Stomach smooth muscle (tissue), 2 donors: ENCODE data around the gene CXCL8.

ENCODE experiments used
- H3K27ac ChIP-seq: one replicate; pipeline ENCODE4 v1.7.0; 2013; ENCODE audit warnings: mild to moderate bottlenecking, low read length, inconsistent platforms
- H3K27me3 ChIP-seq, 2 donors: one replicate each; pipeline ENCODE4 v1.7.0; 2013; ENCODE audit warnings: low read length in 2 of 2; ENCODE audit not compliant: insufficient read depth in 2 of 2, control insufficient read depth in 1 of 2
- H3K36me3 ChIP-seq, 2 donors: one replicate each; pipeline ENCODE4 v1.7.0; 2013; ENCODE audit warnings: low read length in 2 of 2; ENCODE audit not compliant: control insufficient read depth in 2 of 2, insufficient read depth in 2 of 2
- H3K4me1 ChIP-seq: one replicate; pipeline ENCODE4 v1.7.0; 2013; ENCODE audit warnings: low read length; ENCODE audit not compliant: control insufficient read depth, insufficient read depth
- H3K4me3 ChIP-seq, 2 donors: one replicate each; pipeline ENCODE4 v1.7.0; 2013; ENCODE audit warnings: low read length in 2 of 2
- H3K9ac ChIP-seq, 2 donors: one replicate each; pipeline ENCODE4 v1.7.0; 2013; ENCODE audit warnings: low read length in 2 of 2, mild to moderate bottlenecking in 1 of 2
- H3K9me3 ChIP-seq, 2 donors: one replicate each; pipeline ENCODE4 v1.7.0; 2013; ENCODE audit warnings: low read length in 2 of 2; ENCODE audit not compliant: control insufficient read depth in 2 of 2
- donor health status: healthy.
- donor health status: Pancreatic carcinoma.

Gene CXCL8

GRCh38 chr4:73705056-73705432 is 35.3 kb upstream of the CXCL8 start:
- H3K4me3 ChIP-seq = no peak overlapping the region
- H3K4me1 ChIP-seq = no peaks in the 10 kb centered on the region
- no peak overlapping the region for H3K27ac ChIP-seq

GRCh38 chr4:73705721-73706120 is 34.6 kb upstream of the CXCL8 start:
- H3K27ac ChIP-seq = no peak overlapping the region
- no peaks in the 10 kb centered on the region for H3K36me3 ChIP-seq
- H3K4me3 ChIP-seq = no peak overlapping the region
- no peaks in the 10 kb centered on the region for H3K27me3 ChIP-seq
- H3K9me3 ChIP-seq = no peaks in the 10 kb centered on the region
- H3K9ac ChIP-seq = no peak overlapping the region
- H3K4me1 ChIP-seq = no peaks in the 10 kb centered on the region

More at GRCh38 chr4:73705056-73705432, 35.3 kb upstream of the CXCL8 start:
- Histone ChIP-seq H3K9ac (no peak overlapping the region), H3K27me3 (no peaks in the 10 kb centered on the region), H3K36me3 (no peaks in the 10 kb centered on the region), H3K9me3 (no peaks in the 10 kb centered on the region)

- Histone ChIP-seq H3K9me3 (no peaks in the 10 kb centered on the region), H3K9ac (no peak overlapping the region), H3K27ac (no peak overlapping the region), H3K4me1 (no peaks in the 10 kb centered on the region), H3K4me3 (no peak overlapping the region), H3K27me3 (no peaks in the 10 kb centered on the region), H3K36me3 (no peaks in the 10 kb centered on the region)
Observed at GRCh38 chr4:73706811-73707210, 33.6 kb upstream of the CXCL8 start.

GRCh38 chr4:73707269-73707875 is 33.0 kb upstream of the CXCL8 start:
- H3K9ac ChIP-seq = no peak overlapping the region
- no peak overlapping the region for H3K4me3 ChIP-seq
- H3K4me1 ChIP-seq = no peaks in the 10 kb centered on the region
- H3K36me3 ChIP-seq = no peaks in the 10 kb centered on the region
- H3K9me3 ChIP-seq = no peaks in the 10 kb centered on the region
- H3K27ac ChIP-seq = no peak overlapping the region
- no peaks in the 10 kb centered on the region for H3K27me3 ChIP-seq

GRCh38 chr4:73707918-73708577 is 32.3 kb upstream of the CXCL8 start:
- Histone ChIP-seq H3K9me3 (no peaks in the 10 kb centered on the region), H3K9ac (no peak overlapping the region), H3K4me3 (peak overlapping the region in 1 of 2 donors; percentile 9), H3K27me3 (no peaks in the 10 kb centered on the region), H3K27ac (no peak overlapping the region), H3K36me3 (no peaks in the 10 kb centered on the region), H3K4me1 (no peaks in the 10 kb centered on the region)

- no peak overlapping the region for H3K27ac ChIP-seq
Observed at GRCh38 chr4:73709451-73710033, 30.8 kb upstream of the CXCL8 start.

GRCh38 chr4:73710094-73710493 is 30.3 kb upstream of the CXCL8 start:
- Histone ChIP-seq H3K4me1 (no peaks in the 10 kb centered on the region), H3K27me3 (no peaks in the 10 kb centered on the region), H3K27ac (no peak overlapping the region), H3K4me3 (no peak overlapping the region), H3K36me3 (no peaks in the 10 kb centered on the region), H3K9me3 (no peaks in the 10 kb centered on the region), H3K9ac (no peak overlapping the region)

More at GRCh38 chr4:73709451-73710033, 30.8 kb upstream of the CXCL8 start:
- Histone ChIP-seq H3K9me3 (no peaks in the 10 kb centered on the region), H3K4me1 (no peaks in the 10 kb centered on the region), H3K27me3 (no peaks in the 10 kb centered on the region), H3K4me3 (no peak overlapping the region), H3K36me3 (no peaks in the 10 kb centered on the region), H3K9ac (no peak overlapping the region)

GRCh38 chr4:73711989-73712388 is 28.4 kb upstream of the CXCL8 start:
- H3K4me3 ChIP-seq = no peak overlapping the region
- H3K36me3 ChIP-seq = no peaks in the 10 kb centered on the region
- H3K27me3 ChIP-seq = no peaks in the 10 kb centered on the region
- H3K9me3 ChIP-seq = no peaks in the 10 kb centered on the region
- no peak overlapping the region for H3K27ac ChIP-seq
- no peaks in the 10 kb centered on the region for H3K4me1 ChIP-seq
- H3K9ac ChIP-seq = no peak overlapping the region

- Histone ChIP-seq H3K36me3 (no peaks in the 10 kb centered on the region), H3K4me1 (no peaks in the 10 kb centered on the region), H3K9ac (no peak overlapping the region), H3K4me3 (no peak overlapping the region), H3K27me3 (no peaks in the 10 kb centered on the region), H3K9me3 (no peaks in the 10 kb centered on the region), H3K27ac (no peak overlapping the region)
Observed at GRCh38 chr4:73713650-73714049, 26.7 kb upstream of the CXCL8 start.

- no peaks in the 10 kb centered on the region for H3K4me1 ChIP-seq
- H3K4me3 ChIP-seq = no peak overlapping the region
- H3K27ac ChIP-seq = no peak overlapping the region
- H3K9ac ChIP-seq = no peak overlapping the region
- no peaks in the 10 kb centered on the region for H3K36me3 ChIP-seq
- no peaks in the 10 kb centered on the region for H3K9me3 ChIP-seq
- H3K27me3 ChIP-seq = no peaks in the 10 kb centered on the region
Observed at GRCh38 chr4:73714647-73715046, 25.7 kb upstream of the CXCL8 start.

GRCh38 chr4:73715659-73716058 is 24.7 kb upstream of the CXCL8 start:
- H3K9me3 ChIP-seq = no peaks in the 10 kb centered on the region

More at GRCh38 chr4:73715659-73716058, 24.7 kb upstream of the CXCL8 start:
- no peak overlapping the region for H3K4me3 ChIP-seq
- H3K4me1 ChIP-seq = no peaks in the 10 kb centered on the region
- H3K27me3 ChIP-seq = no peaks in the 10 kb centered on the region
- no peak overlapping the region for H3K27ac ChIP-seq
- no peaks in the 10 kb centered on the region for H3K36me3 ChIP-seq
- H3K9ac ChIP-seq = no peak overlapping the region
